NT2/D1 (cell line): ENCODE data around the gene FBXO28.

Source experiments
- DNase-seq: peaks from one replicate; pipeline ENCODE4 v3.0.0-alpha.2; 2011; ENCODE audit warnings: low read depth, low spot score
- H3K27me3 ChIP-seq: 2 replicates; pipeline ENCODE4 v1.6.0; 2011; ENCODE audit warnings: mild to moderate bottlenecking; ENCODE audit not compliant: insufficient read length, insufficient read depth
- H3K36me3 ChIP-seq: 2 replicates; pipeline ENCODE4 v1.6.1; 2011; ENCODE audit warnings: mild to moderate bottlenecking, low read length, mixed read lengths; ENCODE audit not compliant: insufficient read depth, insufficient read length
- H3K4me1 ChIP-seq: 2 replicates; pipeline ENCODE4 v1.5.1; 2011; ENCODE audit not compliant: insufficient read depth, insufficient read length
- H3K4me3 ChIP-seq: 2 replicates; pipeline ENCODE4 v1.5.1; 2011; ENCODE audit warnings: low read depth; ENCODE audit not compliant: insufficient read length
- H3K9ac ChIP-seq: 2 replicates; pipeline ENCODE4 v1.6.0; 2011; ENCODE audit warnings: low read depth; ENCODE audit not compliant: insufficient read length
- H3K9me3 ChIP-seq: 2 replicates; pipeline ENCODE4 v1.5.1; 2011; ENCODE audit warnings: mild to moderate bottlenecking, low read length; ENCODE audit not compliant: insufficient read depth
- SUZ12 ChIP-seq: IDR thresholded peaks from 2 replicates; pipeline ENCODE4 v1.6.1; 2011; ENCODE audit not compliant: insufficient read length, insufficient read depth; ENCODE audit errors: extremely low read depth
- YY1 ChIP-seq: IDR thresholded peaks from 2 replicates; pipeline ENCODE4 v1.6.1; 2011; ENCODE audit not compliant: insufficient read length, insufficient read depth
- ZNF274 ChIP-seq: IDR thresholded peaks from 2 replicates; pipeline ENCODE4 v1.6.1; 2011; ENCODE audit warnings: mild to moderate bottlenecking, low read depth, low read length

FBXO28 gene

GRCh38 chr1:224085421-224086108, 28.3 kb upstream of the FBXO28 start:
- no peak for TF ChIP-seq YY1
- TF ChIP-seq ZNF274, result no peak
- no peak for TF ChIP-seq SUZ12

GRCh38 chr1:224087286-224087794, 26.6 kb upstream of the FBXO28 start:
- Histone ChIP-seq H3K4me3 (no peak overlapping the region), H3K27me3 (no peaks in the 10 kb centered on the region), H3K9ac (no peak overlapping the region), H3K4me1 (no peaks in the 10 kb centered on the region), H3K9me3 (peaks cover 15% of the 10 kb centered on the region), H3K36me3 (no peaks in the 10 kb centered on the region)
- TF ChIP-seq SUZ12 (no peak), YY1 (no peak), ZNF274 (no peak)
- DNase-seq, result no peak

More at GRCh38 chr1:224085421-224086108, 28.3 kb upstream of the FBXO28 start:
- no peak overlapping the region for H3K9ac ChIP-seq
- H3K4me3 ChIP-seq, result no peak overlapping the region
- H3K9me3 ChIP-seq, result no peaks in the 10 kb centered on the region
- DNase-seq, result no peak
- no peaks in the 10 kb centered on the region for H3K36me3 ChIP-seq
- no peaks in the 10 kb centered on the region for H3K27me3 ChIP-seq
- H3K4me1 ChIP-seq, result no peaks in the 10 kb centered on the region

GRCh38 chr1:224089583-224089982, 24.3 kb upstream of the FBXO28 start:
- no peaks in the 10 kb centered on the region for H3K36me3 ChIP-seq
- no peak overlapping the region for H3K4me3 ChIP-seq
- TF ChIP-seq ZNF274 (no peak), SUZ12 (no peak), YY1 (no peak)
- H3K9me3 ChIP-seq, result peaks cover 16% of the 10 kb centered on the region
- no peaks in the 10 kb centered on the region for H3K27me3 ChIP-seq
- no peak overlapping the region for H3K9ac ChIP-seq
- DNase-seq, result no peak
- H3K4me1 ChIP-seq, result no peaks in the 10 kb centered on the region

- peaks cover 16% of the 10 kb centered on the region for H3K9me3 ChIP-seq
- H3K36me3 ChIP-seq, result no peaks in the 10 kb centered on the region
- no peak for DNase-seq
- H3K27me3 ChIP-seq, result no peaks in the 10 kb centered on the region
- no peak overlapping the region for H3K4me3 ChIP-seq
- TF ChIP-seq SUZ12, result no peak
- TF ChIP-seq YY1, result no peak
- no peak for TF ChIP-seq ZNF274
- no peaks in the 10 kb centered on the region for H3K4me1 ChIP-seq
- H3K9ac ChIP-seq, result no peak overlapping the region
Observed at GRCh38 chr1:224090116-224090515, 23.8 kb upstream of the FBXO28 start.

GRCh38 chr1:224092111-224092510, 21.8 kb upstream of the FBXO28 start:
- Histone ChIP-seq H3K9ac (no peak overlapping the region), H3K4me3 (no peak overlapping the region), H3K4me1 (no peaks in the 10 kb centered on the region), H3K36me3 (no peaks in the 10 kb centered on the region), H3K9me3 (peaks cover 16% of the 10 kb centered on the region), H3K27me3 (no peaks in the 10 kb centered on the region)
- no peak for TF ChIP-seq SUZ12
- TF ChIP-seq YY1, result no peak
- no peak for TF ChIP-seq ZNF274
- DNase-seq, result no peak

- H3K4me3 ChIP-seq, result no peak overlapping the region
- DNase-seq, result no peak
Observed at GRCh38 chr1:224092601-224093000, 21.3 kb upstream of the FBXO28 start.

GRCh38 chr1:224095339-224095738, 18.6 kb upstream of the FBXO28 start:
- Histone ChIP-seq H3K9me3 (peaks cover 25% of the 10 kb centered on the region), H3K27me3 (no peaks in the 10 kb centered on the region), H3K4me1 (no peaks in the 10 kb centered on the region)

More at GRCh38 chr1:224092601-224093000, 21.3 kb upstream of the FBXO28 start:
- Histone ChIP-seq H3K4me1 (no peaks in the 10 kb centered on the region), H3K27me3 (no peaks in the 10 kb centered on the region), H3K9ac (no peak overlapping the region), H3K9me3 (peaks cover 16% of the 10 kb centered on the region), H3K36me3 (no peaks in the 10 kb centered on the region)
- TF ChIP-seq ZNF274 (no peak), YY1 (no peak), SUZ12 (no peak)

More at GRCh38 chr1:224095339-224095738, 18.6 kb upstream of the FBXO28 start:
- no peak for TF ChIP-seq SUZ12
- TF ChIP-seq ZNF274, result no peak
- no peak for TF ChIP-seq YY1
- H3K9ac ChIP-seq, result no peak overlapping the region
- DNase-seq, result no peak
- no peaks in the 10 kb centered on the region for H3K36me3 ChIP-seq
- no peak overlapping the region for H3K4me3 ChIP-seq
